Activated CD4-positive, alpha-beta T cell treated with anti-CD3 and anti-CD28 coated beads, Interleukin-2, amount 50 U/mL, for 1 hour (primary cell): ENCODE measurements around the gene ZDHHC17.
A peak's percentile ranks its signal among the peaks of the same experiment; 100 is the strongest.

Experiments
- DNase-seq: peaks from one replicate; pipeline ENCODE4 v3.0.0-alpha.2; 2020

ZDHHC17 gene

DNA sequence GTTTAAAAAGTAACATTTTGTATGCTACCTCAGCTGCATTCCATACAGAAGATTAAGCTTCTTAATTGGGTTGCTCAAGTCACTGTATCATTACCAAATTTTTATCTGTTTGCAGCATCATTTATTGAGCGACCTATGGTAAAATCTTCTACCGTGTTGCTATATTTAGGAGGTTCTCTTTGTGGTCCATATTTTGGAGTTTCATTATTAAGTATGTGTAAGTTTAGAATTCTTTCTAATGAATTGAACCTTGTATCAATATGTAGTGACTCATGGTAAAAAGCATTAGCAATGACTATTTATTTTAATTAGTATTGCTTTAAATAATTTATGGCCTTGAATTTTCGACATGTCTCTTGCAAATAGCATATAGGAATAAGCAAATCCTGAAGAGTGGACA is 72.7 kb downstream of the ZDHHC17 start:
- no peak for DNase-seq

DNA sequence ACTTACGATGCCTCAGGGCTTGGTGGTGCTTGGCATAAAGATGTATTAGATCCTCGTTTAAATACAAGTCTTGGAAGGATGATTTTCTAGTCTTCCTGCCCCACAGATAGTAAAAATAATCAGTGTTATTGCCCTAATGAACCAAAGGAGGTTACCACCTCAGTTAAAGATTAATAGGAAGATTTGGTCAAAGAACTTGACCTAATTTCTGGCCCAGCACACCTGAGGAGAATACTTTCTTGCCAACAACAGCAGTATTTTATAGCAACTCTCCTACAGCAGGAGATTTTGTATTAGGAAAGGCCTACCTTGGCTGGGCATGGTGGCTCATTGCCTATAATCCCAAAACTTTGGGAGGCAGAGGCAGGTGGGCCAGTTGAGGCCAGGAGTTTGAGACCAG is 83.3 kb downstream of the ZDHHC17 start:
- DNase-seq: no peak

- no peak for DNase-seq
Measured at GRCh38 chr12:76848132-76848531, 84.2 kb downstream of the ZDHHC17 start.

- no peak for DNase-seq
Measured at GRCh38 chr12:76852106-76852505, 88.2 kb downstream of the ZDHHC17 start.

DNA sequence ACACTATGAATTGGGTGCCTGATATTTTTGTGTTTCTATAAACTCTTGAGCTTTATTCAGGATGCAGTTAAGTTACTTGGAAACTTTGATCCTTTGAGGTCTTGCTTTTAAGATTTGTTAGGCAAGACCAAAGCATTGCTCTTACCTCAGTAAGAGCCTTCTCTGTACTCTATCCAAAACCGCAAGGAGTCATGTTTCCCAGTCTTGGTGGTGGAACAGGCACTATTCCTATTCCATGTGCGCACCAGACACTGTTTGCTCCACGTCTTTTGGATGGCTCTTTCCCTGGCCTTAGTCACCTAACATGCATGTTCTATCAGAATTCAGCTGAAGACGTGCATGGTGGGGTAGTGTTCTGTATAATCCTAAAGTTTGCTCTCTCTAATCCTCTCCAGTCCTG is 91.4 kb downstream of the ZDHHC17 start:
- no peak for DNase-seq

- DNase-seq: no peak
Measured at GRCh38 chr12:76856018-76856644, 92.2 kb downstream of the ZDHHC17 start.

DNA sequence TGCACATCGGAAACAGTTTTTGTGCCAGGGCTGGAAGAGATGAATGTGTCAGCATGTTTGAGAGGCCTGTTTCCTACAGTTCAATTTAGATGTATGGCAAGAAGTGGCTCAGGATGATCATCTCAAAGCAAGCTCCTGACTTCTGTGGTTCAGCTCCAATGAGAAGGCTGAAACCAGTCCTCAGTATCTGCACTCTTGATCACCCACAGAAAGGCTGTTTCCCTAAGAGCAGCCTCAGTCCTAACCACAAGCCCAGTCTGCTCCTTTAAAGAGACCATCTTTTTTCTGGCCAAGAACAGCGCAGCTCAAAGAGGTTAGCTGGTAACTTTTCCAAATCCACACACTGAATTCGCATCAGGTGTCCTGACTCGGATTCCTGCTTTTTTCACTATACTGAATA is 95.7 kb downstream of the ZDHHC17 start:
- DNase-seq: no peak

GRCh38 chr12:76860256-76860655 is 96.3 kb downstream of the ZDHHC17 start:
- no peak for DNase-seq

GRCh38 chr12:76863005-76863670 is 99.2 kb downstream of the ZDHHC17 start:
- DNase-seq: no peak

DNA sequence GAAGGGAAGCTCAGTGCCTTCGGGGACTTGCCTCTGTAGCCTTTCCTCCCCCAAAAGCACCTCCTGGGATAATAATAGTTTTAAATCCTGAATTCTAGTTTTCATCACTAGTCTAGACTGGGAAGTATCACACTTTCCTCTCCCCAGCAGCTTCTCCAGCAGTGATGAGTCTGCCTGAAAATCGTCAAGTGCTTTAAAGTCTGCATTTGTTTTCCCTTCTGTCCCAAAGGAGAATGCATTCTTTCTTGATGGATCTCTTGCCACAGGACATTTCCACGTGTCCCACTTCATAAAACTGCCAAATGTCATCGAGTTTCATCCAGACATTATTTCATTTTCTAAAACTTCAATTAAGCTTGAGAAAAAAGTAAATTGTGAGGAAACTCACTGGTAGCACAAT is 99.9 kb downstream of the ZDHHC17 start:
- DNase-seq: no peak

DNA sequence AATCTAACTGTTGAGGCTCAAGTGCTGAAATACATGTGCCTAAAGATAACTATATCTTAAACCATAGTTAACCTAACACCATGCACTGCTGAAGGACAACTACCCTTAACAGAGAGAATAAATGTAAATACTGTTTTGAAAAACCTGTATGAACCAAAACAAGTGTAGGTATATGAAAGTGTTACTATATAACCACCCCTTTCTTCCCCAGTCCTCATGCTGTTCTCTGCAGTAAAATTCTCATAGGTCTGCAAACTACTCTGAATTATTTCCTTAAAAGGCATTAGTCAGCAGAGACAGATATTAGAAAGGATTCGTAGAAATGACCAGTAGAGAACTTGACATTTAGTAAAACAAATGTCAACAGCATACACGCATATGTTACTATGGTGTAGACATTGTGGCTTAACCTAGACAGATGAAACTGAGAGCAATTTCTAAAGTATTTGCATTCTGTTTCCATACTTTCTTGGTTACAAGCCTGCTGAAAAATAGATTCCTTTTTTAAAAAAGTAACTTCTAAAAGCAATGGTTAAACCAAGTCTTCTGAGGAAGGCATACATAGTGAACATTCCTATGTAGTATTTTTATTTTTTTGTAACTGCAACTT is 101.0 kb downstream of the ZDHHC17 start:
- DNase-seq: no peak

DNA sequence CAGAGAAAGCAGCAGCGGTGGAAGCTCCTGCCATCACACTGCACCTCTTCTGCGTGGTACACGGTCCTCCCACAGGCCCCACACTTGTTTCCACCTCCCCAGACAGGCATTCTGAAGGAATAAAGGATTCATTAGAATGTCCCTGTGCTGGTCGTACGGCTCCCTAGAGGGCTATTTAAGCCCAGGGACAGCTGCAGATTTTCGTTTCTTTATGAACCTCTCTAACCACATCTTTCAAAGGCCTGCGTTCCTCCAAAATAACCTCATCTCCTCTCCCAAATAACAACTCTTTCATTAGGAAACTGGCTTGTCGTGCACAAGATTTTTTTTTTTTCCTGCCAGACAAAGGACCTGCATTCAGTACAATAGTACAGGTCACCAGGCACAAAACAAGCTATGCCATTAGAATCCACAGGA is 102.2 kb downstream of the ZDHHC17 start:
- DNase-seq: no peak

DNA sequence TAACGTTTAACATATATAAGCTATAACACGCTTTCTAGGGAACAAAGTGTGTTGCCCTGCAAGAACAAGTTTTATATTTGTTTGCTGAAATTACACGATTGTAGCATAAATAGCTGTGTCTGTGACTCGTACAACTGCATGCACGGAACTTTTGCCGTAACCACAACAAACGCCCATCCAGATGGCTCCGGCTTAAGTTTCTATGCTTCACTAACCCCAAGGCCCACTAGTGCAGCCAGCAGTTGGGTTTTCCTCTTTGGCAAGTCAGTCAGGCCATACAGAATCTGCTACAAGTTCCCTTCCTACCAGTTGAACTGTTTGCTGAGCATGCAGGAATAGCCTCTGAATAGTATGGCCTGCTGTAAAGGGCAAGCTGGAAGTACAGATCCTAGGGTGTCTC is 102.8 kb downstream of the ZDHHC17 start:
- DNase-seq: no peak

DNA sequence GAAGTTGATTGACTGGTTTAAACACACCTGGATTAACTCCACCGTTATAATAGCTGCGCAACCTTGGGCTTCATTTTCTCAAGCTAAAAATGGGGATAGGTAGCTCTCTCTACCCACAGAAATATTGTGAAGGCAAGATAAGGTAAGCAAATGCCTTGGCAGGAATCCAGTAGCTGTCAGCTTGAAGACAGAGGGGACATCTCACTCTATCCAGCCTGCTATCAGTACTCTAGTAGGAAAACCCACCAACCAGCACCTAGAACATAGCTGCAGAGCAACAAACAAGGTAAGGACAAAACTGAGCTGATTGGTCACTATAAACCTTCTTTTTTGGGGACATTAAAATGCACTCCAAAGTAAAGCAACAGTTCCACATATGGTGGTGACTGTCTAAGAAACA is 107.2 kb downstream of the ZDHHC17 start:
- no peak for DNase-seq

DNA sequence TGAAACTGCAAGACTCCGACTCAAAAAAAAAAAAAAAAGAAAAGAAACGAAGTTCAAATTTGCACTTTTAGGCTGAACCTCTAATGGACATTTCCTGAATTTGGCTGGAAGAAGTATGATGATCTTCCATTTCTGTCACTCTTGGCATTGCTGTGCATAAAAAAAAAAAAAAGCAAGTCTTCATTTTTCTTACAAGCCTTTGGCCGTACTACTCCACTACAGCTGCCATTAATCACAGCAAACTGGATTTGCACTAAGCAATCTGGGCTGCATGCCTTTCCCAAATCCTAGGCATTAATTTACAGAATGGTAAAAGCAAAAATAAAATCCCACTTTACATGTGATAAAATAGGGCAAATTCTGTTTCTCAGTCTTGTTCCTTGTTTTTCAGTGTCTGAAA is 107.8 kb downstream of the ZDHHC17 start:
- no peak for DNase-seq

- no peak for DNase-seq
Measured at GRCh38 chr12:76872415-76872814, 108.5 kb downstream of the ZDHHC17 start.

- DNase-seq: no peak
Measured at GRCh38 chr12:76874027-76874426, 110.1 kb downstream of the ZDHHC17 start.

GRCh38 chr12:76874491-76875190 is 110.7 kb downstream of the ZDHHC17 start:
- no peak for DNase-seq

DNA sequence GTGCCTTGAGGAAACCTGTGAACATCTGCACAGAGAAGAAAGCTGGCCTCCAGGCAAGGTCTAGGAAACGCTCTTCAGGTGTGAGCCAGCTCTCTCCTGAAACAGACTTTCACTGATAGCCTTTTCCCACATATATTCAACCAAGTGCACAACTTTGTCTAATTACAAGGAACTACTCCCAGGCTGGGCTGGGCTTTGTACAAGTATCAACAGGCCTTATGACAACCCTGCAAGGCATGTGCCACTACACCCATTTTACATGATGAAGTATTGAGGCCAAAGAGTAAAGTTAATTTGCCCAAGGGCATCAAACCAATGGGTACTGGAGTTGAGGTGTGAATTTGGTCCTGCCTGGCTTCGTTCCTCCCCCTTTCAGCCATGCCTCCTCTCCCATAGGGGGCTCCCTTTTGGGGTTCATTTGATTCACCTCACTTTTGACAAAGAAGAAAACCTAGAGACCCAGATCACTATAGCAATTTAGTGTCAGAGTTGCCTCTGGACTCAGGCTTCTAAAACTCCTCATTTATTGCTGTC is 112.8 kb downstream of the ZDHHC17 start:
- no peak for DNase-seq

GRCh38 chr12:76878099-76878898 is 114.4 kb downstream of the ZDHHC17 start:
- DNase-seq: peak; percentile 2

- DNase-seq: peak; percentile 36
Measured at GRCh38 chr12:76878899-76879709, 115.2 kb downstream of the ZDHHC17 start, which contains the start of gene CSRP2. Gene CSRP2, minus strand, starts transcription at chr12:76879019. Its CDS starts 12,759 bp downstream, at chr12:76866260.
